ENCODE results near the gene STX1B. TPM values are rescaled to one million over a fixed set of nuclear protein-coding genes. Genes with fewer than 3 reads are reported as not detected.

STX1B gene
- total RNA-seq, 1 experiment from 2014 or later, result 3.7 TPM

GRCh38 chr16:30979170-30980022 lies 31.0 kb downstream of the STX1B start:
- ChIA-PET CTCF (no interaction called here), POLR2A (no interaction called here)
- DNase-seq (ENCODE audit: low read depth, low spot score), result no peak
- ATAC-seq, result no peak
- H3K36me3 ChIP-seq (ENCODE audit: control insufficient read depth, insufficient read depth, low read length), result peaks cover 3% of the 10 kb centered on the region; the same call in 1 of the 2 replicates
- H3K9me3 ChIP-seq (ENCODE audit: control insufficient read depth, insufficient read depth, low read depth, low read length), result no peaks in the 10 kb centered on the region
- in situ Hi-C loops (cut with HindIII; ENCODE audit: low pct_unique_long_range_greater_than_20kb, low sequenced_read_pairs) (no loop called here), intact Hi-C loops (cut with micrococcal nuclease; ENCODE audit: unreplicated experiment) (no loop called here)
- TF ChIP-seq POLR2AphosphoS5 (IDR thresholded peaks at IDR 0.05; ENCODE audit: low read depth, low read length), result no peak
- TF ChIP-seq, protein P1, sequence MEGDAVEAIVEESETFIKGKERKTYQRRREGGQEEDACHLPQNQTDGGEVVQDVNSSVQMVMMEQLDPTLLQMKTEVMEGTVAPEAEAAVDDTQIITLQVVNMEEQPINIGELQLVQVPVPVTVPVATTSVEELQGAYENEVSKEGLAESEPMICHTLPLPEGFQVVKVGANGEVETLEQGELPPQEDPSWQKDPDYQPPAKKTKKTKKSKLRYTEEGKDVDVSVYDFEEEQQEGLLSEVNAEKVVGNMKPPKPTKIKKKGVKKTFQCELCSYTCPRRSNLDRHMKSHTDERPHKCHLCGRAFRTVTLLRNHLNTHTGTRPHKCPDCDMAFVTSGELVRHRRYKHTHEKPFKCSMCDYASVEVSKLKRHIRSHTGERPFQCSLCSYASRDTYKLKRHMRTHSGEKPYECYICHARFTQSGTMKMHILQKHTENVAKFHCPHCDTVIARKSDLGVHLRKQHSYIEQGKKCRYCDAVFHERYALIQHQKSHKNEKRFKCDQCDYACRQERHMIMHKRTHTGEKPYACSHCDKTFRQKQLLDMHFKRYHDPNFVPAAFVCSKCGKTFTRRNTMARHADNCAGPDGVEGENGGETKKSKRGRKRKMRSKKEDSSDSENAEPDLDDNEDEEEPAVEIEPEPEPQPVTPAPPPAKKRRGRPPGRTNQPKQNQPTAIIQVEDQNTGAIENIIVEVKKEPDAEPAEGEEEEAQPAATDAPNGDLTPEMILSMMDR (IDR thresholded peaks at IDR 0.05), result peak; percentile 22; the same call in 1 of the 2 replicates
- no peaks in the 10 kb centered on the region for H3K27me3 ChIP-seq (ENCODE audit: control insufficient read depth, insufficient read depth, low read length)
- BruUV-seq (replicated peaks), result no TSS peak
- H3K4me1 ChIP-seq (ENCODE audit: control insufficient read depth, insufficient read depth, low read length), result no peaks in the 10 kb centered on the region; the same call in 1 of the 2 replicates
- H3K4me3 ChIP-seq (ENCODE audit: low read depth in 2 of 2, low read length in 2 of 2), result no peak overlapping the region
- no peak overlapping the region for H3K27ac ChIP-seq (ENCODE audit: low read length)

GRCh38 chr16:30977502-30977901 lies 32.9 kb downstream of the STX1B start:
- in situ Hi-C loops (cut with HindIII; ENCODE audit: low pct_unique_long_range_greater_than_20kb, low sequenced_read_pairs), result no loop called here
- ATAC-seq (0 out of 2 replicates have a peak, but pooled peaks have one; percentile 42), DNase-seq (ENCODE audit: low read depth, low spot score) (no peak)
- CTCF ChIA-PET, result interaction anchor here (0.6 kb wide), 1 partner anchor 168 kb away, joined by 6 read pairs; no protein-coding TSS in a partner anchor
- no peaks in the 10 kb centered on the region for H3K4me1 ChIP-seq (ENCODE audit: control insufficient read depth, insufficient read depth, low read length)
- H3K27ac ChIP-seq (ENCODE audit: low read length), result no peak overlapping the region
- no TSS peak for BruUV-seq (replicated peaks)
- intact Hi-C loops (cut with micrococcal nuclease; ENCODE audit: unreplicated experiment), result no loop called here
- no peaks in the 10 kb centered on the region for H3K27me3 ChIP-seq (ENCODE audit: control insufficient read depth, insufficient read depth, low read length)
- no peak for TF ChIP-seq SIN3A (IDR thresholded peaks at IDR 0.05; ENCODE audit: borderline replicate concordance, insufficient read depth, low read depth, low read length)
- TF ChIP-seq, protein P2, sequence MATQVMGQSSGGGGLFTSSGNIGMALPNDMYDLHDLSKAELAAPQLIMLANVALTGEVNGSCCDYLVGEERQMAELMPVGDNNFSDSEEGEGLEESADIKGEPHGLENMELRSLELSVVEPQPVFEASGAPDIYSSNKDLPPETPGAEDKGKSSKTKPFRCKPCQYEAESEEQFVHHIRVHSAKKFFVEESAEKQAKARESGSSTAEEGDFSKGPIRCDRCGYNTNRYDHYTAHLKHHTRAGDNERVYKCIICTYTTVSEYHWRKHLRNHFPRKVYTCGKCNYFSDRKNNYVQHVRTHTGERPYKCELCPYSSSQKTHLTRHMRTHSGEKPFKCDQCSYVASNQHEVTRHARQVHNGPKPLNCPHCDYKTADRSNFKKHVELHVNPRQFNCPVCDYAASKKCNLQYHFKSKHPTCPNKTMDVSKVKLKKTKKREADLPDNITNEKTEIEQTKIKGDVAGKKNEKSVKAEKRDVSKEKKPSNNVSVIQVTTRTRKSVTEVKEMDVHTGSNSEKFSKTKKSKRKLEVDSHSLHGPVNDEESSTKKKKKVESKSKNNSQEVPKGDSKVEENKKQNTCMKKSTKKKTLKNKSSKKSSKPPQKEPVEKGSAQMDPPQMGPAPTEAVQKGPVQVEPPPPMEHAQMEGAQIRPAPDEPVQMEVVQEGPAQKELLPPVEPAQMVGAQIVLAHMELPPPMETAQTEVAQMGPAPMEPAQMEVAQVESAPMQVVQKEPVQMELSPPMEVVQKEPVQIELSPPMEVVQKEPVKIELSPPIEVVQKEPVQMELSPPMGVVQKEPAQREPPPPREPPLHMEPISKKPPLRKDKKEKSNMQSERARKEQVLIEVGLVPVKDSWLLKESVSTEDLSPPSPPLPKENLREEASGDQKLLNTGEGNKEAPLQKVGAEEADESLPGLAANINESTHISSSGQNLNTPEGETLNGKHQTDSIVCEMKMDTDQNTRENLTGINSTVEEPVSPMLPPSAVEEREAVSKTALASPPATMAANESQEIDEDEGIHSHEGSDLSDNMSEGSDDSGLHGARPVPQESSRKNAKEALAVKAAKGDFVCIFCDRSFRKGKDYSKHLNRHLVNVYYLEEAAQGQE (IDR thresholded peaks at IDR 0.05; ENCODE audit: insufficient read depth in 1 of 2, low read depth in 2 of 2, low read length in 1 of 2), result no peak
- TF ChIP-seq POLR2AphosphoS5 (IDR thresholded peaks at IDR 0.05; ENCODE audit: low read depth, low read length), result no peak
- TF ChIP-seq, protein P1 (IDR thresholded peaks at IDR 0.05), result peak; percentile 34; the same call in 1 of the 2 replicates
- H3K9me3 ChIP-seq (ENCODE audit: control insufficient read depth, insufficient read depth, low read depth, low read length), result no peaks in the 10 kb centered on the region
- peaks cover 11% of the 10 kb centered on the region; the same call in 1 of the 2 replicates for H3K36me3 ChIP-seq (ENCODE audit: control insufficient read depth, insufficient read depth, low read length)
- H3K4me3 ChIP-seq (ENCODE audit: low read depth in 2 of 2, low read length in 2 of 2), result no peak overlapping the region
- POLR2A ChIA-PET, result no interaction called here

Data from Panc1 (cell line).